Nucleus accumbens (tissue), 56 donors: ENCODE results near the gene NPBWR2.
"Not testable (repeated sequence)": the region's sequence is repeated elsewhere in the genome, so short reads cannot be mapped to it uniquely, and the experiment has no call there.

Experiments used
- DNase-seq, 56 donors: peaks; one replicate each; lab custom pipeline; 2025; lab: John Stamatoyannopoulos, UW

Gene NPBWR2

DNA sequence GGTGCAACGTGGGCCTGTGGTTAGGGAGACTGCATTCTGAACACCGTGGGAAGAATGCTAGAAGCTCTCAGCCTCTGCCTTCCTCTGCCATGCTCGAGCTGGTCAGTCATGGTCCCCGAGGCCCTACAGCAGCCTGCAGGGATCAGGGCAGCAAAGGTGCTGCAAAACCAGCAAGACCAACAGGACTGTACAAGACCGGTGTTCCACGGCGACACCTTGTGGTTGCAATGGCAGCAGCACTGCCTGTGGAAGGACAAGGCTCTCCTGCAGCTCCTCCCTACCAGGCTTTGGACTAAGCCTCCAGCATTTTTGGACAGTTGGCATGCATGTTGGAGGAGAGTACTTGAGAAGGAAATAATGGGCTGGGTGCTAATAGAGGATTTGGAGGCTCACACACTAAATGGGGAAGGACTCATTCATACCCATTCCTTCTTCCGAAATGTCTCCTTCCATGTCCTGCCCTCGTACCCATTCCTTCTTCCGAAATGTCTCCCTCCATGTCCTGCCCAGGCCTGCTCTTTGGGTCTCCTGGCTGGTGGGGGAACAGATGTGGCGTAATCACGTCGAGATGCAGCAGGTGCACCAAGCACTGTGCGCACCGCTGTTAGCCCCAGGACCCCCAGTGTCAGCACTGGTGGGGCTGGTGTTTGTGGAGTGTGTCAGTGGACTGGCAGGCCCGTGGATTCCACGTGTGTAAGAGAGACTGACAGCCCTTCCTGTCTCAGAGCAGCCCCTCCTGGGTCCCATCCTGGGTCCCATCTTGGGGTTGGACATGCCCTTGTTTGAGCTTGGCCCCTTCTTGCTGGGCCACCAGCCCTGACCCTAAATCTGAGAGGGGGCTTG, 38.3 kb upstream of the NPBWR2 start:
- DNase-seq, result no peak

DNA sequence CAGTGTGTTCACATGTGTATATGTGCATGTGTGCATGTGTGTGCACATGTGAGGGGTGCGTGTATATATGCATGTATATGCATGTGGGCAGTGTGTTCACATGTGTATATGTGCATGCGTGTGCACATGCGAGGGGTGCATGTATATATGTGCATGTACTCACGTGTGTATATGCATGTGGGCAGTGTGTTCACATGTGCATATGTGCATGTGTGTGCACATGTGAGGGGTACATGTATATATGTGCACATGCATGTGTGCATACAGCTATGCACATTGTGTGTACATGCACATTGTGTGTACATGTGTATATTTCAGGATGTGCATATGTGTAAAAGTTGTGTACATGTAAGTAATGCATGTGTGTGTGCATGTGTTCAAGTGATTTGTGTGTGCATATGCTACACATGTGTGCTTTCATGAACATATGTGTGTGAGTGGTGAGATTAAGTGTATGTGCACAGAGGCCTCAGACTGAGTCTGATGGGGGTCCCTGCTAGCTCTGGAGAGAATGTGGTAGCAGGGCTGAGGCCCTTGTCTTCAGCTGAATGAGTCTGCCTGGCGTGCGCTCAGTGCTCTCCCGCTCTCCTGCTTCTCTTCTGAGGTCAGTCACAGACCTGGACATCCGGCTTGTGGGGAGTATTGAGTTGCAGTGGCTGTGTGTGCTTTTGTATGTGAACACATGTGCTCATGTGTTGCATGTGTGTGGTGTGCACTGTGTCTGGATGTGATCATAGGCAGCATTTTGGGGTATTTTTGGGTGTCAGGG, 37.0 kb upstream of the NPBWR2 start:
- no peak for DNase-seq

DNA sequence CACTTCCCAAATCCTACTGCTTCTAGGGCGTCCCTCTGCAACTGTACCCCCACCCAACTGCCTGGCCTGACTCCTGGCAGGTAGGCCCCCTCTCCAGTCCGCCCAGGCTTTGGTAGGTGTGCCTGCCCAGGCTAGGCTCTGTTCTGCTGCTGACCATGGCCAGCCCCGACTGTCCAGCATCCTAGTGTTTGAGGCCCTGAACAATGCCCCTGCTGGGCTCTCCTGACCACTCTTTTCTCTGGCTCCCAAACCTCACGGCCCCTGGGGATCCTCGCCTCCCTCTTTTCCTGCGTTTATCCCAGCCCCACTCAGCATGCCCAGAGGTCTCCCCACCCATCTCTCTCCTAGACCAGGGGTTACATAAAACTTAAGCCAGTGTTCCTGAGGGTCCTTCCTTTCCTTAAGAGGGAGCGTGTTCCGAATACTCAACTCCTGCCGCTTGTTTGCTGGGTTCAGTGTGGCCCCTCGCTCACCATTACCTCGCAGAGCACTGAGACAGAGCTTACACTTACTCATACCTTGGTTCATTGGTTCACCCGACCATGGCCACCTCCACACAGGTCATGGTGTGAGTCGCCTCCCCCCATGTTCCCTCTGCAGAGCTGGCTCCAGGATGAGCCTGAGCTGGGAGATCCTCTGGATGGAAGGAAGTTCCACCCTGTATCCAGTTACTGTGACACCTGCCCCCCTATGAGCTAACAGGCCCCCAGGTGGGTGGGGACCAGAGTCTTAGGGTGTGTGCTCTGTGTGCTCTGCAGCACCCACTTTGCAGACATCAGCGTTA, 35.8 kb upstream of the NPBWR2 start:
- DNase-seq, result no peak

DNA sequence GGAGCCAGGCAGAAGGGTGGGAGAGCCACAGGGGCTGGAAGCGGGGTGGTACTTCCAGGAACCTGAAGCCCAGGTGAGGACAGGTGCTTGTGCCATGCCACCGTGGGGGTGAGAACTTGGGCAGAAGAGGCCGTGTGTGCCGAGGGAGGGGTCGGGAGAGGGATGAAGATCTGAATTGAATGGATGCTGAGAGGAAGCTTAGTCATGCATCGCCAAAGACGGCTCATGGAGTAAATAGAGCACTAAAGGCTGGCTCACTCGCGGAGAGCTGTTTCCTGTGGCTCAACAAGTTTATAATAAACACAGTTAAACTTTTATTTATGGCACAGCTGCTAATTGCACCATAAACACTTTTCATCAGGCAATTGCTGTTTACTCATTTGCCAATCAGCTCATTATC, 35.2 kb upstream of the NPBWR2 start:
- no peak for DNase-seq

DNA sequence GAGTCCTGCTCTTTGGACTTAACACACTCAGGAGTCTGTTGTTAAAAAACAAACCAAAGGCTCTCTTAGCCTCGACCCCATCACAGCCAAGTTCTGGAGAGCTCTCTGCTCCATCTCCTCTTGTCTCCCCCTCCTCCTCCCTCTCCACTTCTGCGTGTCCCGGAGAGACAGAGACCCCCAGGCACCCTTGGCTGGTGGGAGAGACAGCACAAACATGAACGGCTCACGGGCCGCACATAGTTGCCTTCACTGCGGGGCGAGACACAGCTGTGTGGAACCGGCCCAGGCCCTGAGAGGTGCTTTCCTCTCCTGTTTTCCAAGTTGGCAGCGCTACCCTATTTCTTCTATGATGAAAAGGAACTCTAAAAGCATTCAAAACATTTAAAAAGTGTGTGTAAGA, 33.6 kb upstream of the NPBWR2 start:
- DNase-seq, result no peak

DNA sequence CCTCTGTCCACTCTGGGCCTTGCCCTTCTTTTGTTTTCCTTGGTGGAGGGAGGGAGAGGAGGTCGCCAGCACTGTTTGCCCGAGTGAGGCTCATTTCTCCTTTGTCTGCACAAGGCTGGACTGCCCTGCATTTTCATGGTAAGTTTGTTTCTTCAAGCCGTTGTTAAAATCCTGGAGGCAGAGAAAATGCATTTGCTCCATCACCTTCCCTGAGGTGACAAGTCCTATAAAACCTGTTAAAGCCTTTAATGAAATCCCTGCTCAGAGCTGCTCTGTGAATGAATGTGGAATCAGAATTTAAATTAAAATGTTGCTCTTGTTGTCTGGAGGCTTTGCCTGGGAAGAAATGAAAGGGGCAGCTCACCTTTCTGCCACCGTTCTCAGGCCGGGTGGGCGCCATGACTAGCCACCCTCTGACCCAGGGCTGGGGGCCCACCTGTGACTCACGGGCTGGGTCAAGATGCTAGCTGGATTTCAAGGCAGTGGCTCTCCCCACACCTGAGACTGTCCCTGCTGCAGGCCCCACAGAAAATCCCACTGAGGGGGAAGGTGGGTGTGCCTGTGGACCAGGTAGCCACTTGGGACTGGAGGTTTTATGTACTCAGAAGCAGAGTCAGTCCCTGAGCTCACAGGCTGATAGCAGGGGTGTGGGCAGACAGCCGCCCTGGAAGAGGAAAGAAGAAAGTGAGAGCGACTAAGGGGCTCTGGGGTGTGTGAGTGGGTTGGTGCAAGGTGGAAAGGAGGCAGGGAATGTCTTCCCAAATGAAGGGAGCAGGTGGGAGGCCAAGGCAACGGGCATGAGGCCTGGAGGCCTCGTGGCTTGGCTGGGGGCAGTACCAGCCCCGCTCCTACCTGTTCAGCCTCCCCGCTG, 32.9 kb upstream of the NPBWR2 start:
- no peak for DNase-seq

DNA sequence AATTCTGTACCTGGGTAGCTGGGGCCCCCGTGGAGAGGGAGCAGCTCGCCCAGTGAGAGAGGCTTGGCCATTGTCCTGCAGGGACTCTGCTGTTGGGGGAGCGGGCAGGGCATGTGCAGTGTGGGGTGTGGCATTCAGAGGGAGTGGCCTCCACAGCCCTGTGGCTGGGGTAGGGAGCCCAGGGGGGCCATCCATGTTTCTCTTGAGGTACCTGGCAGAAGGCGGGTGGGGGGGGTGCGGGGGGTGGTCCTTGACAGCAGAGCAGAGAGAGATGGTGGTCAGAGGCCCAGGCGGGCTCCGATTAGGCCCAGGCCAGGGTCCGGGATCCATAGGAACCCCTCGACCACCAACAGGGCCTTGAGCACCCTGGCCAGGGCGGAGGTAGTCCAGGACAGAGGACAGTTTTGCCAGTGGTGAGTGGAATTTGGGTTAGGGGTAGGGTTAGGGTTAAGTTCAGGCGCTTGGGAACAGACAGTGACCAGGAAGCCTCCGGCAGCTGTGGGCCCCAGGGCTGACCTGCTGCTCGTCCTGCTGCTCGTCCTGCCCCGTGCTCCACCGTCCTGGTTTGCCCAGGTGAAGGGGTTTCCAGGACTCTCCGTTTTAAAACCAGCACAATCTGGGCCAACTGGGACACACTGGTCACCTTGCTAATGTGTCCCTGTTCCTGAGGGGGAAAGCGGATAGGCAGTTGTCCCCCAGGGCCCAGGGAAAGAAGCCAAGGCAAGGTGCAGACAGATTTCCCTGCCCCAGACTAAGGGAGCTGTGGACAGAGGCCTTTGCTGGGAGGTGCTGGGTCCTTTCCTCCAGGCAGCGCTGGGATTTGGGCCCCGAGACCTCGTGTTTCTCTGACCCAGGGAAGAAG, 32.1 kb upstream of the NPBWR2 start:
- DNase-seq, result no peak

DNA sequence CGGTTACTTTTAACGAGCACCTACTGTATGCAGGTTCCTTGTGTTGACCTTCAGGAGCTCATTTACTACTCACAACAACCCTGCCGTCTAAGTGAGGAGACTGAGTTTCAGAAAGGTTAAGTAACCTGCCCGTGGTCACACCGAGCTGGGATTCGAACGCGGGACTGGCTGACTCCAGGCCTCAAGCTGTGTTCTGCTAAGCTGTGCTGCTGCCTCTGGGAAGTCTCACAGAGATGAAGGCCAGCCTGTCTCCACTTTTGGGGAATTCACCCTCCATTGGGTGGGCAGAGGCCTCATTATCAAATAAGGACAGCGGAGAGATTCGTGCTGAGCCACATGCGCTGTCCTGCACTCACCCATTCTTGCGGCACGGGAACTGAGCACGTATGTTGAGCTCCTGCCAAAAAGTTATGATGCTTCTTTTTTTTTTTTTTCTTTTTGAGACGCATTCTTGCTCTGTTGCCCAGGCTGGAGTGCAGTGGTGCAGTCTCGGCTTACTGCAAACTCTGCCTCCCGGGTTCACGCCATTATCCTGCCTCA, 31.0 kb upstream of the NPBWR2 start:
- no peak for DNase-seq

DNA sequence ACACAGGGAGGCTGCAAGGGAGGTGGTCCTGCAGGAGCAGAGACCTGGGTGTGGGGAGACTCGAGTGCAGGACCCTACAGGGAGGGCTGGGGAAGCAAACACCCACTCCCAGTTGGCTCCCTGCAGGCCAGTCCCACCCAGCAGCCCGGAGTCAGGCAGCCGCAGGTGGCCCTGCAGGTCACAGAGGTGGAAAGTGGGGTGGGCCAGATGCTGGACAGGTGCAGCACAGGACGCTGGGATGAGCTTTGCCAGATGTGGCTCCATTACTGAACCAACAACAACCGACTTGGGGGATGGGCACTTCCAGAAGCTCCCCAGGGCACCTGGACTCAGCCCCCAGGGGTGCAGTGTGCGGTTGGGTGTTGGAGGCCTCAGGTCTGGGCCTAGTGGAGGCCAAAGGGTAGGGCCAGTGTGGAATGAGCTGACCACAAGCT, 30.2 kb upstream of the NPBWR2 start:
- no peak for DNase-seq

DNA sequence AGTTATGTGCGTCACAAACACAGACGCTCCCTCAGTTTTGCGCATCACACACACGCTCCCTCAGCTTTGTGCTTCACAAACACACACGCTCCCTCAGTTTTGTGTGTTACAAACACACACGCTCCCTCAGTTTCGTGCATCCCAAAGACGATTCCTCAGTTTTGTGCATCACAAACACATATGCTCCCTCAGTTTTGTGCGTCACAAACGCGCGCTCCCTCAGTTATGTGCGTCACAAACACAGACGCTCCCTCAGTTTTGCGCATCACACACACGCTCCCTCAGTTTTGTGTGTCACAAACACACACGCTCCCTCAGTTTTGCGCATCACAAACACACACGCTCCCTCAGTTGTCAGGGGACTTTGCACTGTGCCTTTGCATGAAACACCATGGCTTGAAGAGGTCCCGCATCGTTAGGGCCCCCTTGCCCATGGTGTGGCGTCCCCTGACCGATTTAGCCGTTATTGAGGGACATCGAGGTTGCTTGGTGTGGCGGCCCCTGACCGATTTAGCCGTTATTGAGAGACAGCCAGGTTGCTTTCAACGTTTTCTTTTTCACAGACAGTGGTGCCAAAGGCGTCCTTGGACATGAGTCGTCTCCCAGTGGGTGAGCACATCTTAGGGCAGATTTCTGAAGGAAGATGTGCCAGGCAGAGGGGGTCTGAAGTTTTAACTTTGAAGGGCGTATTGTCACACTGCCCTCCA, 28.8 kb upstream of the NPBWR2 start:
- DNase-seq, result no peak

DNA sequence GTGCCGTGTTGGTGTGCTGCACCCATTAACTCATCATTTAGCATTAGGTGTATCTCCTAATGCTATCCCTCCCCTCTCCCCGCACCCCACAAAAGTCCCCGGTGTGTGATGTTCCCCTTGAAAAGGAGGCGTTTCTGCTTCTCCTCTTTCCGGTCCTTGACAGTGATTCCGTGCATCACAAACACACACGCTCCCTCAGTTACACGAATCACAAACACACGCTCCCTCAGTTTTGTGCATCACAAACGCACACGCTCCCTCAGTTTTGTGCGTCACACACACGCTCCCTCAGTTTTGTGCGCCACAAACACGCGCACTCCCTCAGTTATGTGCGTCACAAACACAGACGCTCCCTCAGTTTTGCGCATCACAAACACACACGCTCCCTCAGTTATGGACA, 27.4 kb upstream of the NPBWR2 start:
- DNase-seq, result not testable (repeated sequence)

DNA sequence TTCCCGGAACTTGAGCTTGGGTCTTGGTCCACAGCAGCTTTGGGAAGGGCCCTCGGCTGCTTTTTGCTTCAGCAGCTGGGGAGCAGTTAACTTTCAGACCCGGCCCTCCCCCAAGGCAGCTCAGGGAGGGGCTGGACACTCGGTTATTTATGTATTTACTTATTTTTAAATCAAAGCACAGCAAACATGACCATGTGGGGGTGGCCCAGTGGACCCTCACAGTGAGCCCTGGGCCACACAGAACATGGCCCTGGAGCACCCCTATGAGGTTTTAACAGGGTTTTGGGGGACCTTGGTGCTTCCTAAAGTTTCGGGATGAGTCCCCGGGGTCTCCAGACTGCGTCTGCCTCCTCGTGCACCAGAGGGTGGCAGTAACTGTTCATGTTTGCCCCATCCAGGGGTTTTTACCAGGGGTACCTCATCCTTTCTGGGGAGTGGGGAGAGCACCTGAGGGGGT, 26.6 kb upstream of the NPBWR2 start:
- no peak for DNase-seq

DNA sequence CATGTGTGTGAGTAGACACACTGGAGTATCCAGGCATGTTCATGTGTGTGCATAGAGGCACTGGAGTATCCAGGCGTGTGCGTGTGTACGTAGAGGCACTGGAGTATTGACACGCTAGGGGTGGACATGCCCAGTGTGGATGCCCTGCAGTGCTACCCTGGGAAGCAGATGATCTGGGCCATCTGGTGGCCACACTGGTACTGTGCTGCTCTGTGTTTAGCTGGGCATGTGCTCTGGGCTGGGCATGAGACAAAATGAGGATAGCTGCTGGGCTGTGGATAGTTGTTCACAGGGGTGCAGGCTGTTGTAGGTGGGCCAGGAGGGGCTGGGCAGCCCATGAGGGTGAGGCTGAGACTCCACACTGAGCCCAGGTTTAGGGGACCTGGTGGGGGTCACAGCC, 24.0 kb upstream of the NPBWR2 start:
- no peak for DNase-seq

DNA sequence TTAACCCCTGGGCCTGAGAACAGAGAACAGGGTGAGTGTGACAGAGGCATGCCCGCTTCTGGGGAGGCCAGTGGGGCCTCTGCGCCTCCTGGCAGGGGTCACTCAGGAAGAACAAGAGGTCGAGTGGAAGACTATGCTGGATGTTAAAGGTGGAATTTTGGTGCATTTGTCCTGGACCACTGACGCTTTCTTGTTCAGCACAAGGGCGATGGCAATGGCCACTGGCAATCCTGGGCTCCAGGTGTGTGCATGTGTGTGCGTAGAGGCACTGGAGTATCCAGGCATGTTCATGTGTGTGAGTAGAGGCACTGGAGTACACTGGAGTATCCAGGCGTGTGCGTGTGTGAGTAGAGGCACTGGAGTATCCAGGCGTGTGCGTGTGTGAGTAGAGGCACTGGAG, 23.5 kb upstream of the NPBWR2 start:
- DNase-seq, result no peak

DNA sequence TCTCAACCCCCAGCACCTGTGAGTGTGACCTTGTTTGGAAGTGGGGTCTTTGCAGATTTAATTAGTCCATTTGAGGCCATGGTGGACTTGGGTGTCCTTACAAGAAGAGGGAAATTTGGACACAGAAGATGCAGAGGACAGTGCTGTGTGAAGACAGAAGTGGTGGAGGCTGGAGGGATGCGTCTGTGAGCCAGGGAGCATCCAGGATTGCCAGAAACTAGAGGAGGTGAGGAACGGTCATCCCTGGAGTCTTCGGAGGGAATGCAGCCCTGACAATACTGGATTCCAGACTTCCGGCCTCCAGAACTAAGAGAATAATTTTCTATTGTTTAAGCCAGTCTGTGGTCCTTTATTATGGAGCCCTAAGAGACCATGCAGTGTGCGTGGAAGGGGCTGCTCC, 22.9 kb upstream of the NPBWR2 start:
- no peak for DNase-seq

DNA sequence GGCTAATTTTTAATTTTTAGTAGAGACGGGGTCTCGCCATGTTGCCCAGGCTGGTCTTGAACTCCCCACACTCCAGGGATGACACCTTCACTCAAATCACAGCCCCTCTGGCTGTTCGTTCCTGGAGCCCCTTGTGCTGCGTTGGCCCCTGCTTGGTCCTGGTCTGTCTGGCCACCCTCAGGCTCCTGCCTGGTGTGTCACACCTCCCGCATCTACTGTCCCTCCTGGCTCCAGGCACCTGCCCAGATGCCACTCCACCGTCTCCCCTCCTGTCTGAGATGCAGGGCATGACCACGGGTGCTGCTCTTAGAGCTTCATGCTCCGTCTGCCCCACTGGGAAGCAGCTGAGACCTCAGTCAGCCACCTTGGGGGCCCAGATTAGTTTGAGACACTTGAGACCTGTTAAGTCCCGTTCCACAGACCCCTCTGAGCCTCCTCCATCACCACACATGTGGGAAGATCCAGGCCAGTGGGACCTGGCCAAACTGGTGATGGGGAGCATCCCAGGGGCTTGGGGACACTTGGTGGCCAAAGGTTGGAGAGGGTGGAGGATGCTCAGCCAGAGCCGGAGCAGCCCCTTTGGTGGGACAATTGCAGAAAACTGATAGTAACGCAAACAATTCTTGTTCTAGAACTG, 21.9 kb upstream of the NPBWR2 start:
- DNase-seq, result no peak

DNA sequence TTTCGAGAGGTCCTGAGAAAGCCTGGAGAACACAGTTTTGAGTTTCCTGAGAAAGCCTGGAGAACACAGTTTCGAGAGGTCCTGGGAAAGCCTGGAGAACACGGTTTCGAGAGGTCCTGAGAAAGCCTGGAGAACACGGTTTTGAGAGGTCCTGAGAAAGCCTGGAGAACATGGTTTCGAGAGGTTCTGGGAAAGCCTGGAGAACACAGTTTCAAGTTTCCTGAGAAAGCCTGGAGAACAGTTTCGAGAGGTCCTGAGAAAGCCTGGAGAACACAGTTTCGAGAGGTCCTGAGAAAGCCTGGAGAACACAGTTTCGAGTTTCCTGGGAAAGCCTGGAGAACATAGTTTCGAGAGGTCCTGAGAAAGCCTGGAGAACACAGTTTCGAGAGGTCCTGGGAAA, 16.2 kb upstream of the NPBWR2 start:
- DNase-seq, result not testable (repeated sequence)

DNA sequence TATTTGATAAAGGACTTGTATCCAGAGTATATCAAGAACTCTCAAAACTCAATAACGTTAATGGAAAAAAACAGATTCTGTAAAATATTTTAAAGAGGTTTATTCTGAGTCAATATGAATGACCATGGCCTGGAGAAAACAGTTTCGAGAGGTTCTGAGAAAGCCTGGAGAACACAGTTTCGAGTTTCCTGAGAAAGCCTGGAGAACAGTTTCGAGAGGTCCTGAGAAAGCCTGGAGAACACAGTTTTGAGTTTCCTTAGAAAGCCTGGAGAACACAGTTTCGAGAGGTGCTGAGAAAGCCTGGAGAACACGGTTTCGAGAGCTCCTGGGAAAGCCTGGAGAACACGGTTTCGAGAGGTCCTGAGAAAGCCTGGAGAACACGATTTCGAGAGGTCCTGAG, 15.6 kb upstream of the NPBWR2 start:
- not testable (repeated sequence) for DNase-seq
